IPS-20b (cell line): ENCODE measurements around the gene TCF23.

Source experiments
- H3K27ac ChIP-seq: one replicate; pipeline ENCODE4 v1.5.1; 2013; ENCODE audit warnings: low read length
- H3K27me3 ChIP-seq: 2 replicates; pipeline ENCODE4 v1.6.1; 2013; ENCODE audit warnings: mild to moderate bottlenecking, low read length, inconsistent platforms; ENCODE audit not compliant: insufficient read depth
- H3K36me3 ChIP-seq: 2 replicates; pipeline ENCODE4 v1.6.1; 2013; ENCODE audit warnings: low read depth, mild to moderate bottlenecking, inconsistent platforms, low read length, moderate library complexity; ENCODE audit not compliant: insufficient read depth
- H3K4me1 ChIP-seq: 2 replicates; pipeline ENCODE4 v1.6.1; 2013; ENCODE audit warnings: mild to moderate bottlenecking, control low read depth, inconsistent platforms, low read length, moderate library complexity; ENCODE audit not compliant: insufficient read depth
- H3K4me3 ChIP-seq: 2 replicates; pipeline ENCODE4 v1.5.1; 2013; ENCODE audit warnings: mild to moderate bottlenecking, low read length, inconsistent platforms
- H3K9ac ChIP-seq: 2 replicates; pipeline ENCODE4 v1.6.1; 2013; ENCODE audit warnings: low read depth, mild to moderate bottlenecking, inconsistent platforms, low read length, moderate library complexity
- H3K9me3 ChIP-seq: 2 replicates; pipeline ENCODE4 v1.6.1; 2013; ENCODE audit warnings: mild to moderate bottlenecking, low read depth, low read length, inconsistent platforms; ENCODE audit not compliant: insufficient read depth

The TCF23 gene

GRCh38 chr2:27201675-27202074 lies 52.9 kb downstream of the TCF23 start:
- no peaks in the 10 kb centered on the region for H3K9me3 ChIP-seq
- H3K4me3 ChIP-seq: no peak overlapping the region
- no peak overlapping the region for H3K27ac ChIP-seq
- H3K9ac ChIP-seq: no peak overlapping the region
- H3K27me3 ChIP-seq: no peaks in the 10 kb centered on the region
- peaks cover 72% of the 10 kb centered on the region for H3K36me3 ChIP-seq
- no peaks in the 10 kb centered on the region for H3K4me1 ChIP-seq

- H3K4me3 ChIP-seq: no peak overlapping the region
- no peak overlapping the region for H3K9ac ChIP-seq
- H3K36me3 ChIP-seq: peaks cover 84% of the 10 kb centered on the region
- H3K4me1 ChIP-seq: no peaks in the 10 kb centered on the region
- H3K27me3 ChIP-seq: no peaks in the 10 kb centered on the region
- no peaks in the 10 kb centered on the region for H3K9me3 ChIP-seq
- no peak overlapping the region for H3K27ac ChIP-seq
Observed at GRCh38 chr2:27202854-27203253, 54.0 kb downstream of the TCF23 start.

DNA sequence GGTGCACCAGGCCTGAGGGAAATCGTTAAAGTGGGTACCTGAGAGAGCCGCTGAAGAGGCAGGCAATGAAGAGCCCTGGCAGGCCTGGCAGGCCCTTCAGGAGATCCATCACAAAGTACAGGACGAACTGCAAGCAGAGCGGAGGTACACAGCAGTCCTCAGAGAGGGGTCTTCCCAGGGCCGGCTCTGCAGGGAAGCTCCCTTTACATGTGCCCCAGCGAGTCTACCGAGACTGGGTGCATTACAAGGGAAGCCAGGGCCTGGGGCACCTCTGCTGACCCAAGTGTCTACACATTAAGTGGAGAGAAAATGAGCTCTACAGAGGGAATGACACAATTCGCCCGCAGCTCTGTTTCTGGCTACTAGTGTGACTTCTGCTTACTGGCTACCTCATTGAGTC lies 54.9 kb downstream of the TCF23 start:
- no peaks in the 10 kb centered on the region for H3K4me1 ChIP-seq
- no peaks in the 10 kb centered on the region for H3K27me3 ChIP-seq
- H3K36me3 ChIP-seq: peaks cover 93% of the 10 kb centered on the region
- no peaks in the 10 kb centered on the region for H3K9me3 ChIP-seq
- no peak overlapping the region for H3K4me3 ChIP-seq
- H3K9ac ChIP-seq: no peak overlapping the region
- H3K27ac ChIP-seq: no peak overlapping the region

- no peak overlapping the region for H3K4me3 ChIP-seq
- H3K9me3 ChIP-seq: no peaks in the 10 kb centered on the region
- no peak overlapping the region for H3K9ac ChIP-seq
- H3K4me1 ChIP-seq: no peaks in the 10 kb centered on the region
- no peaks in the 10 kb centered on the region for H3K27me3 ChIP-seq
- H3K36me3 ChIP-seq: peaks cover 95% of the 10 kb centered on the region
- H3K27ac ChIP-seq: no peak overlapping the region
Observed at GRCh38 chr2:27204566-27204965, 55.8 kb downstream of the TCF23 start.

DNA sequence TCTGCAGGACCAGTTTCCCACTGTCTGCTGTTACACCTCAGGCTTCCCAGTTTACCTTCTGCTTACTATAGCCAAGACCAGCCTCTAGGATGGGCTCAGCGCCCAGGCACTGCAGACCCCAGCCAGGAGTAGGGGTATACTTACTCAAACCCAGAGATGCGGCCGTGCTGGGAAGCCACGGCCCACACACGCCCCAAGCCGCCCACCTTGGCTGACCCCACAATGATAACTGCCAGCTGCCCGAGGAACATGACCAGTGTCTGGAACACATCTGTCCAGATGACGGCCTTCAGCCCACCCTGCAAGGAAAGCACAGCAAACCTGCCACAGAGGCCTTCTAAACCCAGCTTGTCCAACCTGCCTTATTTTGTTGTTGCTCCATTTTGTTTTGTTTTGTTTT lies 56.4 kb downstream of the TCF23 start:
- Histone ChIP-seq H3K4me1 (0 out of 2 replicates have a peak, but pooled peaks cover 5% of the 10 kb centered on the region), H3K4me3 (no peak overlapping the region), H3K27me3 (no peaks in the 10 kb centered on the region), H3K36me3 (peaks cover 95% of the 10 kb centered on the region), H3K27ac (no peak overlapping the region), H3K9ac (no peak overlapping the region), H3K9me3 (no peaks in the 10 kb centered on the region)

DNA sequence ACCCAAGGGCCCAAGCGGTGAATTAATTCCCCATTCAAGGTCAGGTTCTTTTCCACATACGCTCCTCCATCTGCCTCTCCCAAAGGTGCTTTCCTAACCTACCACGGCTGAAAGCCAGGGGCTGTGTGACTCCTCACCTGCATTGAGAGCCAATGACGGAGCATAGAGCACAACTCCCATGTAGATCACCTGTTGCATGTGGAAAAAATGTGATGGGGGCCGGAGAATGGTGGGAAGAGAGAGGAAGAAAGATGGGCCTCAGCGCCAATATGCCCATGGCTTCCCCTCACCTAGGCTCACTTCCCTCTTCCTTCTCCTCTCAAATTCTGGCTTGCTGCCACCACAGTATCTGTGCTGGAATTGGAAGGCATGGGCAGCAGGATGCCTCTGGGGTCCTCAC lies 57.5 kb downstream of the TCF23 start:
- Histone ChIP-seq H3K4me1 (0 out of 2 replicates have a peak, but pooled peaks cover 5% of the 10 kb centered on the region), H3K4me3 (no peak overlapping the region), H3K9me3 (no peaks in the 10 kb centered on the region), H3K27ac (no peak overlapping the region), H3K9ac (no peak overlapping the region), H3K27me3 (no peaks in the 10 kb centered on the region), H3K36me3 (peaks cover 89% of the 10 kb centered on the region)
